Common myeloid progenitor, CD34-positive (primary cell): ENCODE data around the gene GNRHR.
"Not testable (repeated sequence)": the region's sequence is repeated elsewhere in the genome, so short reads cannot be mapped to it uniquely, and the experiment has no call there.

ENCODE experiments used
- CTCF ChIA-PET: fragments of 350-600 bp; sonication (Branson Sonifier 250); formaldehyde crosslinking; loops from one replicate; lab custom pipeline; 2021; ENCODE audit warnings: antibody characterized with exemption; lab: Charles Lee
- POLR2A ChIA-PET: fragments of 350-600 bp; sonication (Branson Sonifier 250); formaldehyde crosslinking; loops from one replicate; lab custom pipeline; 2021; ENCODE audit warnings: antibody characterized with exemption; lab: Charles Lee
- DNase-seq, 3 donors: peaks; one replicate each; pipeline versions ENCODE4 v3.0.0 to v3.0.0-alpha.2; 2013
- H3K27ac ChIP-seq, 2 experiments: 1 replicate in 1 of 2; 2 replicates in 1 of 2; pipeline ENCODE4 v1.7.0; 2013; ENCODE audit warnings: inconsistent platforms in 2 of 2, low read length in 2 of 2, mild to moderate bottlenecking in 2 of 2, low read depth in 1 of 2, moderate library complexity in 1 of 2; ENCODE audit not compliant: severe bottlenecking in 2 of 2, insufficient read depth in 1 of 2, poor library complexity in 1 of 2
- H3K27me3 ChIP-seq, 5 experiments: replicated peaks in 2 of 5; 1 replicate in 3 of 5; 2 replicates in 2 of 5; pipeline versions ENCODE4 v1.6.1 to v1.7.0; 2013; ENCODE audit warnings: low read length in 4 of 5, mild to moderate bottlenecking in 2 of 5, moderate library complexity in 2 of 5, inconsistent platforms in 1 of 5; ENCODE audit not compliant: insufficient read depth in 5 of 5, control insufficient read depth in 4 of 5
- H3K36me3 ChIP-seq, 4 experiments: 1 replicate in 2 of 4; 2 replicates in 2 of 4; pipeline versions ENCODE4 v1.6.1 to v1.7.0; 2013; ENCODE audit warnings: low read length in 3 of 4, control low read depth in 1 of 4, mild to moderate bottlenecking in 1 of 4; ENCODE audit not compliant: control insufficient read depth in 4 of 4, insufficient read depth in 4 of 4
- H3K4me1 ChIP-seq, 4 experiments: 1 replicate in 3 of 4; 2 replicates in 1 of 4; pipeline versions ENCODE4 v1.6.1 to v1.7.1; 2013; ENCODE audit warnings: low read length in 3 of 4, mild to moderate bottlenecking in 3 of 4, control low read depth in 1 of 4, inconsistent platforms in 1 of 4, moderate library complexity in 1 of 4; ENCODE audit not compliant: control insufficient read depth in 4 of 4, insufficient read depth in 4 of 4; ENCODE audit errors: control extremely low read depth in 1 of 4
- H3K4me3 ChIP-seq, 7 experiments: 1 replicate in 4 of 7; 2 replicates in 3 of 7; pipeline versions ENCODE4 v1.5.1 to v1.7.0; 2013; ENCODE audit warnings: mild to moderate bottlenecking in 7 of 7, low read length in 6 of 7, moderate library complexity in 6 of 7, inconsistent platforms in 2 of 7, low read depth in 2 of 7, control low read depth in 1 of 7; ENCODE audit not compliant: insufficient read depth in 4 of 7, control insufficient read depth in 1 of 7; ENCODE audit errors: extremely low read depth in 1 of 7
- H3K9me3 ChIP-seq, 5 experiments: 1 replicate in 4 of 5; 2 replicates in 1 of 5; pipeline versions ENCODE4 v1.6.1 to v1.7.1; 2013; ENCODE audit warnings: low read length in 4 of 5, mild to moderate bottlenecking in 2 of 5, inconsistent platforms in 1 of 5, low read depth in 1 of 5, moderate library complexity in 1 of 5; ENCODE audit not compliant: control insufficient read depth in 4 of 5, insufficient read depth in 2 of 5; ENCODE audit errors: control extremely low read depth in 1 of 5
- WGBS: methylation state at CpG from one replicate; pipeline ENCODE4 v1.1.5; 2013; ENCODE audit not compliant: insufficient coverage; 5-methylcytosine and 5-hydroxymethylcytosine counted together

The GNRHR gene

DNA sequence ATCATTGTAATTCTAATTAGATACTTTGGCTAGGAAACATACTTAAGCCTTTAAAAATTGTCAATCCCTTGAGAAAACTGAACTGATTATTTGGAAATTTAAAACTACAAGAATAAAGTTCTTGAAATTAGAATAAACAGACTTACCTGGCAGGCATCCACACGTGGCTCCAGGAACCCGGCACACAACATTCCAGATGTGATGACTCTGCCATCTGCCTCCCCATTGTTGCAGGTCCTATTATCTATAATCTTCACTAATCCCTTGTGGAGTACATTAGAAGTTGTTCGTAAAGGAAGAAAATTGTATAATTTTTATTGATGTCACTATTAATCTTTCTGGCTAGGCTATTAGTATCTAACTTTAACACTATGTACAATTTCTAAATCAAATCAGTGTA, 16.2 kb upstream of the GNRHR start:
- peaks cover 0 to 2% (median 0%) of the 10 kb centered on the region in 4 experiments for H3K36me3 ChIP-seq
- CTCF ChIA-PET: interaction anchor here (0.7 kb wide), 1 partner anchor 89 kb away, joined by 3 read pairs; no protein-coding TSS in a partner anchor
- H3K4me3 ChIP-seq: no peak overlapping the region
- no peaks in the 10 kb centered on the region for H3K27me3 ChIP-seq
- POLR2A ChIA-PET: no interaction called here
- no peak overlapping the region for H3K27ac ChIP-seq
- no peak for DNase-seq
- H3K4me1 ChIP-seq: no peaks in the 10 kb centered on the region
- H3K9me3 ChIP-seq: no peaks in the 10 kb centered on the region
- WGBS: 100% methylated on average over 2 of the region's 3 CpGs

DNA sequence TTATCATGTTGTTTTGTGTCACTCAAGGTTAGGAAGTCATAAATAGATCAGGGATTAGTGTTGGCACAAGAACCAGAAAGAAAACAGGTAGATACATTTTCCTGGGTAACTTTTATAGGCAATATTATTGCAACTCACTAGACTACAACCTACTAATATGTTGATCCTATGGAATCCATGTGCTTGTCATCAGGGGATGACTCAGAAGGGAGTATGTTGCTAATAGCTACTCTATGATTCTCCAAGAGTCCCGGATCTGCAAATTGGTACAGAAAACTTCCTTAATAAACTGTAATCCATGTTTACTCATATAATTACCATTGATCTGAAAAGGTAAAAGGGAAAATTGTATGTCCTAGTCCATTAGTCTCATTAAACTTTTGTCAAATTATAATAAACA, 11.7 kb upstream of the GNRHR start:
- CTCF ChIA-PET: interaction anchor here (2.0 kb wide), 1 partner anchor 19 kb away, joined by 7 read pairs; no protein-coding TSS in a partner anchor

DNA sequence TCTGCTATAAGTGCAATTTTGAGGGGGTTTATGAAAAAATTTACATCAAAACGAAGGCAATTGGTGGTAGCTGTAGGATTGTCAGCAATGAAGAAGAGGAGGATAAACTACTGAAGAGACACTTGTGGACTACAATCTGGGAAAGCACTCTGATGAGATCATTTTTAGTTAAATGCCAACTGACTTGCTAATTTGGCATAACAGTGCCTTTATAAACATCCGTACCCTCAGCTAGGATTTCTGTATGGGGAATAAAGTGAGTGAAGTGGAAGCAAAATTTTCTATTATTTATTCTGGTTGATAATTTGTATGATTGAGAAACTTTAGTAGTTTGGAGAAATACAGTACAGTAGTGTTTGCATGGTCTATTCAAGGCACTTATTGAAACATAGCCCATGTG, 11.2 kb upstream of the GNRHR start:
- no peak overlapping the region for H3K27ac ChIP-seq
- no peak for DNase-seq
- H3K27me3 ChIP-seq: no peaks in the 10 kb centered on the region
- H3K36me3 ChIP-seq: no peaks in the 10 kb centered on the region
- H3K4me3 ChIP-seq: no peak overlapping the region
- H3K9me3 ChIP-seq: no peaks in the 10 kb centered on the region
- H3K4me1 ChIP-seq: no peaks in the 10 kb centered on the region
- 100% methylated on average over 1 of the region's 2 CpGs for WGBS
- CTCF ChIA-PET: interaction anchor here (2.0 kb wide), 1 partner anchor 18 kb away, joined by 7 read pairs; no protein-coding TSS in a partner anchor
- POLR2A ChIA-PET: no interaction called here

More for the DNA sequence above, 11.7 kb upstream of the GNRHR start:
- no CpG with 5 or more reads among the region's 1 CpG for WGBS
- POLR2A ChIA-PET: no interaction called here
- Histone ChIP-seq H3K9me3 (no peaks in the 10 kb centered on the region), H3K4me3 (no peak overlapping the region), H3K27me3 (no peaks in the 10 kb centered on the region), H3K27ac (no peak overlapping the region), H3K36me3 (peaks cover 0 to 2% (median 0%) of the 10 kb centered on the region in 4 experiments), H3K4me1 (no peaks in the 10 kb centered on the region)
- no peak for DNase-seq

DNA sequence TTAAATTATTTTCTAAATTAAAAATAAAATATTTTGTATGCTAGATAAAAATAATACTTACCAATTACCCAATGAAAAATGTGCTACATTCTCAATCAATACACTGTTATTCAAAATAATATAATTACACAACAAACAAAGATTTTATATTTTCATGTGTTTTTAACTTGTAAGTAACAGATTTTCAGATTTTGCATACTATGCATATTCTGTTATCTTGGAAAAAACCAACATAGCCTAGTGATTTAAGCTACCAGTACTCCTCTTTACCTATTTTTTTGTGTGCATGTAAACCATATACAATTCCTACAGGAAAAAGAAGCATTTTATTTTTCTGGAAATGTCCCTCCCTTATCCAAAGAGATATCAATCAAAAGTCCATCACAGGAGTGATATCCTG, 10.0 kb upstream of the GNRHR start:
- Histone ChIP-seq H3K27me3 (no peaks in the 10 kb centered on the region), H3K36me3 (no peaks in the 10 kb centered on the region), H3K4me1 (no peaks in the 10 kb centered on the region), H3K4me3 (no peak overlapping the region), H3K9me3 (no peaks in the 10 kb centered on the region), H3K27ac (no peak overlapping the region)
- POLR2A ChIA-PET: no interaction called here
- no peak for DNase-seq
- CTCF ChIA-PET: interaction anchor here (2.0 kb wide), 1 partner anchor 17 kb away, joined by 7 read pairs; no protein-coding TSS in a partner anchor

DNA sequence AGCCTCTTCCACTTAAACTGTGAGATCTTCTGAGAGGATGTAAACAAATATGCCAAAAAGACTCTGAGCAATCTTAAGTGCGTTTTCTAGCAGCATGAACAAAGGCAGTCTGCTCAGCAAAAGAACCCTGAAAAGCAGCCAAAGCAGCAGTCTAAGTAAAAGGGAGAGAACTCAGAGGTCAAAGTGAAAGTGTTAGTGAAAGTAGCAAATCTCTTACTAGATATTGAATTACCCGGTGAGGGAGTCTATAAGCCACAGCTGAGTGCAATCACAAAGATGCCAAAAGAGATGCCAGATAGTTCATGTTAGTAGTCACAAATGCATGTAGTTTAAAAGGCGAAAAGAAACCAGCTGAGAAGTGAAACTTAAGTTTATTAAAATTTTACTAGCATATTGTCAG, 7.9 kb upstream of the GNRHR start:
- CTCF ChIA-PET: interaction anchor here (1.4 kb wide), 1 partner anchor 16 kb away, joined by 8 read pairs; no protein-coding TSS in a partner anchor
- DNase-seq: peak in 2 of 3 donors; percentile 1 to 4
- POLR2A ChIA-PET: no interaction called here
- Histone ChIP-seq H3K36me3 (no peaks in the 10 kb centered on the region), H3K9me3 (no peaks in the 10 kb centered on the region), H3K4me3 (no peak overlapping the region), H3K4me1 (no peaks in the 10 kb centered on the region), H3K27me3 (no peaks in the 10 kb centered on the region), H3K27ac (no peak overlapping the region)
- WGBS: 72% methylated on average over 2 of the region's 3 CpGs

DNA sequence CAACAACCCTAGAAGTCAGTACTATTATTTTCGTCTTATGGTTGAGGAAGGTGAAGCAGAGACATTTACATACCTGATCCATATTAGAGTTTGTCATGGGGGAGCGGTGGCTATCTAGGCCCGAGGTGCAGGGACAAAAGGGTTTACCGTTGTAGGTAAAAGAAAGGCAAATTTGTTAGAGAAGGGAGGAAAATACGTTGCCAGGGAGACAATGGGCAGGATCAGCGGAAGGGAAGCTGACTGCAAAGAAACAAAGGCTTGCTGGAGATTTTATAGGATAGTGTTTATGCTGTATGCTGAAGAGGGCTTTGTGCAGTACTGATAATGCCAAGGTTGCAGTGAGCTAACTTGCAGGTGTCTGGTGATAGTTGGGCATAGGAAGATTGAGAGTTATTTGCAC, 2.8 kb upstream of the GNRHR start:
- H3K27me3 ChIP-seq, H3K4me3 ChIP-seq, POLR2A ChIA-PET, H3K27ac ChIP-seq, DNase-seq, H3K9me3 ChIP-seq, H3K4me1 ChIP-seq, H3K36me3 ChIP-seq: not testable (repeated sequence)
- 75% methylated on average over 4 of the region's 6 CpGs for WGBS
- CTCF ChIA-PET: interaction anchor here (2.2 kb wide), 1 partner anchor 11 kb away, joined by 9 read pairs; no protein-coding TSS in a partner anchor

DNA sequence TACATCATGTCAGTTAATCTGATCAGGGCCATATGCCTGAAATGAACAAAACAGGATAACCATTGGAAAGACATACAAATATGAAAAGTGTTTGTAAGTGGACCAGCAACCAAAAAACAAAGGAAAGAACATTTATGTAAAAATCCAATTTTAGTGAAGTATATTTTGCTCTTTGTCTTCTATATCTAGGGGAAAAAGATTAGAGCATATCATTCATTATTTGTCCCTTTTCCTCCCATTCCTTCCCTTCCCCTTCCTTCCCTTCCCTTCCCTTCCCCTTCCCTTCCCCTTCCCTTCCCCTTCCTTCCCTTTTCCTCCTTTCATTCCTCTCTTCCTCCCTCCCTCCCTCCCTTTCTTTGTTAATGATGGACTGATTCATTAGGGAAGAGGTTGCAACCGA, 1.8 kb upstream of the GNRHR start:
- no peaks in the 10 kb centered on the region for H3K4me1 ChIP-seq
- H3K4me3 ChIP-seq: no peak overlapping the region
- H3K36me3 ChIP-seq: no peaks in the 10 kb centered on the region
- no peaks in the 10 kb centered on the region for H3K27me3 ChIP-seq
- no peak for DNase-seq
- H3K9me3 ChIP-seq: no peaks in the 10 kb centered on the region
- WGBS: 100% methylated on average over 1 of the region's 1 CpG
- CTCF ChIA-PET: interaction anchor here (0.9 to 2.2 kb wide), 2 partner anchors 10 to 11 kb away, joined by 5 to 9 read pairs; no protein-coding TSS in a partner anchor
- no peak overlapping the region for H3K27ac ChIP-seq
- POLR2A ChIA-PET: no interaction called here
